ENCODE measurements around the gene HES2. TPM values are rescaled to one million over a fixed set of nuclear protein-coding genes. Genes with fewer than 3 reads are reported as not detected.

Gene HES2
- total and polyA plus RNA-seq, 4 donors, result 0.10 TPM; not detected in 3

DNA sequence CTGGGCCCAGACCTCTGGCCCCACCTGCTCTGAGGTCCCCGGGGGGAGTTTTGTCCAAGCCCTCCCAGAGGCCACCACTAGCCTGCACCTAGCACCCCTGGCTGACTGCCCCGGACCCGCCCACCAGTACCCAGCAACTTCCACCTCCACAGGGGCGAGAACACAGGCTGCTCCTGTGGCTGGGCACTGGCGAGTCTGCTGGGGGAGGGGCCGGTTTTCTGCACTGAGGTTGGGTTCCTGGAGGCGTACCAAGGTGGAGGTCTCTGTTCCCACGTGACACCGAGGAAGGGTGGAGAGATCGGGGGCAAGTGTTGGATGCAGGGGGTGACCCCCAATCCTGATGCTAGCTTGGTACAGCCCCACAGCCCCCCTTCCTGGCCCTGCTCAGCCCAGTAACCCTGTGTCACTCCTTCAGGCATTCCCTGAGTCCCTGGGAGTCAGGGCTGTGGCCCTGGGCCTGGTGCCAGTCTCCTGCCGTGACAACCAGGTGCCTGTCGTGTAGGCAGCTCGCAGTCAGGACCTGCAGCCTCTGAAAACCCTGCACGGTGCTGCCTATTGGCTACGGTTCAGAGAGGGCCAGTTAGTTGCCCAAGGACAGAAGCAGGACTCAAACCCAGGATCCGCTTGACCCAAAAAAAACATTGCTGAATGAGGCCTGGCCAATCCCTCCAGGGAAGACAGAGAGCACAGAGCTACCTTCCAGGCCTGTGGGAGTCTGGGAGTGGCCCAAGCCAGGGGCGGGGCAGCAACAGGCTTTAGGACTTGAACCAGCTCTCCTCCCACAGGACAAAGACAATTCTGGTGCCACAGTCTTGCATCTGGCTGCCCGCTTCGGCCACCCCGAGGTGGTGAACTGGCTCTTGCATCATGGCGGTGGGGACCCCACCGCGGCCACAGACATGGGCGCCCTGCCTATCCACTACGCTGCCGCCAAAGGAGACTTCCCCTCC lies 8.0 kb upstream of the HES2 start:
- no peaks in the 10 kb centered on the region for H3K36me3 ChIP-seq (ENCODE audit: control insufficient read depth in 4 of 4, insufficient read depth in 3 of 4, low read depth in 1 of 4, low read length in 3 of 4)
- peaks cover 0 to 9% (median 2%) of the 10 kb centered on the region in 4 donors for H3K27me3 ChIP-seq (ENCODE audit: control insufficient read depth in 4 of 4, insufficient read depth in 4 of 4, low read length in 3 of 4)
- no peaks in the 10 kb centered on the region for H3K9me3 ChIP-seq (ENCODE audit: control insufficient read depth in 4 of 4, low read length in 3 of 4)
- H3K4me3 ChIP-seq (ENCODE audit: low read depth in 1 of 3, low read length in 3 of 3), result no peak overlapping the region
- peak; percentile 54 for DNase-seq (ENCODE audit: low spot score)
- TF ChIP-seq NR2F2 (IDR thresholded peaks at IDR 0.05) (no peak), TAF1 (conservative IDR thresholded peaks at IDR 0.05) (no peak), GABPA (IDR thresholded peaks at IDR 0.05 in 1 of 2, conservative IDR thresholded peaks at IDR 0.05 in 1 of 2) (no peak)
- TF ChIP-seq, protein P1, sequence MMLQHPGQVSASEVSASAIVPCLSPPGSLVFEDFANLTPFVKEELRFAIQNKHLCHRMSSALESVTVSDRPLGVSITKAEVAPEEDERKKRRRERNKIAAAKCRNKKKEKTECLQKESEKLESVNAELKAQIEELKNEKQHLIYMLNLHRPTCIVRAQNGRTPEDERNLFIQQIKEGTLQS (IDR thresholded peaks at IDR 0.05), result no peak
- TF ChIP-seq, protein P2, sequence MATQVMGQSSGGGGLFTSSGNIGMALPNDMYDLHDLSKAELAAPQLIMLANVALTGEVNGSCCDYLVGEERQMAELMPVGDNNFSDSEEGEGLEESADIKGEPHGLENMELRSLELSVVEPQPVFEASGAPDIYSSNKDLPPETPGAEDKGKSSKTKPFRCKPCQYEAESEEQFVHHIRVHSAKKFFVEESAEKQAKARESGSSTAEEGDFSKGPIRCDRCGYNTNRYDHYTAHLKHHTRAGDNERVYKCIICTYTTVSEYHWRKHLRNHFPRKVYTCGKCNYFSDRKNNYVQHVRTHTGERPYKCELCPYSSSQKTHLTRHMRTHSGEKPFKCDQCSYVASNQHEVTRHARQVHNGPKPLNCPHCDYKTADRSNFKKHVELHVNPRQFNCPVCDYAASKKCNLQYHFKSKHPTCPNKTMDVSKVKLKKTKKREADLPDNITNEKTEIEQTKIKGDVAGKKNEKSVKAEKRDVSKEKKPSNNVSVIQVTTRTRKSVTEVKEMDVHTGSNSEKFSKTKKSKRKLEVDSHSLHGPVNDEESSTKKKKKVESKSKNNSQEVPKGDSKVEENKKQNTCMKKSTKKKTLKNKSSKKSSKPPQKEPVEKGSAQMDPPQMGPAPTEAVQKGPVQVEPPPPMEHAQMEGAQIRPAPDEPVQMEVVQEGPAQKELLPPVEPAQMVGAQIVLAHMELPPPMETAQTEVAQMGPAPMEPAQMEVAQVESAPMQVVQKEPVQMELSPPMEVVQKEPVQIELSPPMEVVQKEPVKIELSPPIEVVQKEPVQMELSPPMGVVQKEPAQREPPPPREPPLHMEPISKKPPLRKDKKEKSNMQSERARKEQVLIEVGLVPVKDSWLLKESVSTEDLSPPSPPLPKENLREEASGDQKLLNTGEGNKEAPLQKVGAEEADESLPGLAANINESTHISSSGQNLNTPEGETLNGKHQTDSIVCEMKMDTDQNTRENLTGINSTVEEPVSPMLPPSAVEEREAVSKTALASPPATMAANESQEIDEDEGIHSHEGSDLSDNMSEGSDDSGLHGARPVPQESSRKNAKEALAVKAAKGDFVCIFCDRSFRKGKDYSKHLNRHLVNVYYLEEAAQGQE (IDR thresholded peaks at IDR 0.05), result no peak
- TF ChIP-seq, protein P3, sequence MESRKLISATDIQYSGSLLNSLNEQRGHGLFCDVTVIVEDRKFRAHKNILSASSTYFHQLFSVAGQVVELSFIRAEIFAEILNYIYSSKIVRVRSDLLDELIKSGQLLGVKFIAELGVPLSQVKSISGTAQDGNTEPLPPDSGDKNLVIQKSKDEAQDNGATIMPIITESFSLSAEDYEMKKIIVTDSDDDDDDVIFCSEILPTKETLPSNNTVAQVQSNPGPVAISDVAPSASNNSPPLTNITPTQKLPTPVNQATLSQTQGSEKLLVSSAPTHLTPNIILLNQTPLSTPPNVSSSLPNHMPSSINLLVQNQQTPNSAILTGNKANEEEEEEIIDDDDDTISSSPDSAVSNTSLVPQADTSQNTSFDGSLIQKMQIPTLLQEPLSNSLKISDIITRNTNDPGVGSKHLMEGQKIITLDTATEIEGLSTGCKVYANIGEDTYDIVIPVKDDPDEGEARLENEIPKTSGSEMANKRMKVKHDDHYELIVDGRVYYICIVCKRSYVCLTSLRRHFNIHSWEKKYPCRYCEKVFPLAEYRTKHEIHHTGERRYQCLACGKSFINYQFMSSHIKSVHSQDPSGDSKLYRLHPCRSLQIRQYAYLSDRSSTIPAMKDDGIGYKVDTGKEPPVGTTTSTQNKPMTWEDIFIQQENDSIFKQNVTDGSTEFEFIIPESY (IDR thresholded peaks at IDR 0.05), result no peak
- H3K9ac ChIP-seq (ENCODE audit: low read depth in 1 of 2, low read length in 2 of 2), result no peak overlapping the region
- 80% methylated on average over 26 of the region's 26 CpGs for WGBS
- no peak overlapping the region for H3K27ac ChIP-seq (ENCODE audit: low read depth in 1 of 2, low read length in 2 of 2)
- peaks cover 0 to 17% (median 4%) of the 10 kb centered on the region in 4 donors for H3K4me1 ChIP-seq (ENCODE audit: control insufficient read depth in 4 of 4, insufficient read depth in 4 of 4, low read length in 3 of 4)

DNA sequence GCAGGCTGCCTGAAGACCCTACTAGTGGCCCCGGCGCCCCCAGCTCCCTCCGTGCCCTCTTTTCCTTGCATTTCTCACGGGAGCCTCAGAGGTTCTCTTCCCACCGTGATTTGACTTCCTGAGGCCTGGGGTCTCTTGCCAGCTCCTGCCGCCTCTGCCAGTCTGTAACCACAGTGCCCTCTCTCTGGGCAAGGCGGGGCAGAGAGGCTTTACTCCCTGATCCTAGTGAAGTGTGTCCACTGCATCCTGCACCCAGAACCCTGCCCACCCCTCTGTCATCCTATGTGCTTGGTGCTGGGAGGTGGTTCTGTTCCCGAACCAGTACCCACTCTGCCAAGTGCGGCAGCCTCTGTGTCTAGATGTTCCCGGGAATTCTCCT lies 7.2 kb upstream of the HES2 start:
- Histone ChIP-seq H3K27ac (ENCODE audit: low read depth in 1 of 2, low read length in 2 of 2) (no peak overlapping the region), H3K9me3 (ENCODE audit: control insufficient read depth in 4 of 4, low read length in 3 of 4) (no peaks in the 10 kb centered on the region), H3K27me3 (ENCODE audit: control insufficient read depth in 4 of 4, insufficient read depth in 4 of 4, low read length in 3 of 4) (peaks cover 0 to 9% (median 2%) of the 10 kb centered on the region in 4 donors), H3K4me3 (ENCODE audit: low read depth in 1 of 3, low read length in 3 of 3) (no peak overlapping the region), H3K4me1 (ENCODE audit: control insufficient read depth in 4 of 4, insufficient read depth in 4 of 4, low read length in 3 of 4) (peaks cover 0 to 17% (median 4%) of the 10 kb centered on the region in 4 donors), H3K9ac (ENCODE audit: low read depth in 1 of 2, low read length in 2 of 2) (no peak overlapping the region), H3K36me3 (ENCODE audit: control insufficient read depth in 4 of 4, insufficient read depth in 3 of 4, low read depth in 1 of 4, low read length in 3 of 4) (no peaks in the 10 kb centered on the region)
- WGBS, result 88% methylated on average over 10 of the region's 10 CpGs
- TF ChIP-seq, protein P4, sequence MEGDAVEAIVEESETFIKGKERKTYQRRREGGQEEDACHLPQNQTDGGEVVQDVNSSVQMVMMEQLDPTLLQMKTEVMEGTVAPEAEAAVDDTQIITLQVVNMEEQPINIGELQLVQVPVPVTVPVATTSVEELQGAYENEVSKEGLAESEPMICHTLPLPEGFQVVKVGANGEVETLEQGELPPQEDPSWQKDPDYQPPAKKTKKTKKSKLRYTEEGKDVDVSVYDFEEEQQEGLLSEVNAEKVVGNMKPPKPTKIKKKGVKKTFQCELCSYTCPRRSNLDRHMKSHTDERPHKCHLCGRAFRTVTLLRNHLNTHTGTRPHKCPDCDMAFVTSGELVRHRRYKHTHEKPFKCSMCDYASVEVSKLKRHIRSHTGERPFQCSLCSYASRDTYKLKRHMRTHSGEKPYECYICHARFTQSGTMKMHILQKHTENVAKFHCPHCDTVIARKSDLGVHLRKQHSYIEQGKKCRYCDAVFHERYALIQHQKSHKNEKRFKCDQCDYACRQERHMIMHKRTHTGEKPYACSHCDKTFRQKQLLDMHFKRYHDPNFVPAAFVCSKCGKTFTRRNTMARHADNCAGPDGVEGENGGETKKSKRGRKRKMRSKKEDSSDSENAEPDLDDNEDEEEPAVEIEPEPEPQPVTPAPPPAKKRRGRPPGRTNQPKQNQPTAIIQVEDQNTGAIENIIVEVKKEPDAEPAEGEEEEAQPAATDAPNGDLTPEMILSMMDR (IDR thresholded peaks at IDR 0.05; ENCODE audit: low read depth, low read length, missing input control), result no peak
- no peak for TF ChIP-seq FOXA1 (IDR thresholded peaks at IDR 0.05)
- no peak for TF ChIP-seq HNF4G (IDR thresholded peaks at IDR 0.05)
- no peak for TF ChIP-seq JUND (IDR thresholded peaks at IDR 0.05)
- TF ChIP-seq NR2F2 (IDR thresholded peaks at IDR 0.05), result no peak
- TF ChIP-seq, protein P3 (IDR thresholded peaks at IDR 0.05), result no peak
- TF ChIP-seq, protein P1 (IDR thresholded peaks at IDR 0.05), result no peak
- TF ChIP-seq FOXA2 (IDR thresholded peaks at IDR 0.05), result no peak
- TF ChIP-seq RXRA (IDR thresholded peaks at IDR 0.05), result no peak
- no peak for TF ChIP-seq SP1 (IDR thresholded peaks at IDR 0.05)
- TF ChIP-seq, protein P2 (IDR thresholded peaks at IDR 0.05), result no peak
- peak; percentile 37 for DNase-seq (ENCODE audit: low spot score)

Data from liver (tissue), 9 donors.